NCI-H2107 (cell line): ENCODE measurements around the gene TSPEAR.
A peak's percentile ranks its signal among the peaks of the same experiment; 100 is the strongest.

Experiments
- DNase-seq: peaks from one replicate; lab custom pipeline; 2025; lab: John Stamatoyannopoulos, UW

TSPEAR gene

GRCh38 chr21:44711327-44712202 lies at the start of gene TSPEAR:
TSS of gene TSPEAR (minus strand) at chr21:44711572. CDS start at chr21:44711514, 58 bp downstream.
- DNase-seq, result peak; percentile 50

- DNase-seq, result no peak
Measured at GRCh38 chr21:44760376-44760775, 49.0 kb upstream of the TSPEAR start.

- DNase-seq, result no peak
Measured at GRCh38 chr21:44759628-44760285, 48.4 kb upstream of the TSPEAR start.

GRCh38 chr21:44758781-44759627 lies 47.6 kb upstream of the TSPEAR start:
- no peak for DNase-seq

GRCh38 chr21:44758141-44758561 lies 46.8 kb upstream of the TSPEAR start:
- DNase-seq, result no peak

- no peak for DNase-seq
Measured at GRCh38 chr21:44757731-44758130, 46.4 kb upstream of the TSPEAR start.

GRCh38 chr21:44756423-44757185 lies 45.2 kb upstream of the TSPEAR start:
- no peak for DNase-seq

- DNase-seq, result no peak
Measured at GRCh38 chr21:44755227-44755626, 43.9 kb upstream of the TSPEAR start.

- DNase-seq, result no peak
Measured at GRCh38 chr21:44753357-44753756, 42.0 kb upstream of the TSPEAR start.

GRCh38 chr21:44752671-44753235 lies 41.4 kb upstream of the TSPEAR start:
- DNase-seq, result peak; percentile 35

GRCh38 chr21:44751799-44752636 lies 40.6 kb upstream of the TSPEAR start:
- no peak for DNase-seq

- DNase-seq, result no peak
Measured at GRCh38 chr21:44751186-44751798, 39.9 kb upstream of the TSPEAR start.

GRCh38 chr21:44750675-44751025 lies 39.3 kb upstream of the TSPEAR start:
- DNase-seq, result no peak

GRCh38 chr21:44749759-44750674 lies 38.6 kb upstream of the TSPEAR start:
- no peak for DNase-seq

GRCh38 chr21:44749116-44749758 lies 37.9 kb upstream of the TSPEAR start:
- no peak for DNase-seq

- no peak for DNase-seq
Measured at GRCh38 chr21:44748621-44749020, 37.2 kb upstream of the TSPEAR start.

GRCh38 chr21:44742418-44743153 lies 31.2 kb upstream of the TSPEAR start:
- DNase-seq, result no peak

- no peak for DNase-seq
Measured at GRCh38 chr21:44741921-44742320, 30.5 kb upstream of the TSPEAR start.
